Measurements from ENCODE around the gene GLRB.
"Not testable (repeated sequence)": the region's sequence is repeated elsewhere in the genome, so short reads cannot be mapped to it uniquely, and the experiment has no call there.

GLRB gene

GRCh38 chr4:157141976-157142375 is 66.0 kb downstream of the GLRB start:
- no peak for DNase-seq

GRCh38 chr4:157143369-157143768 is 67.4 kb downstream of the GLRB start:
- DNase-seq = no peak

GRCh38 chr4:157151711-157152110 is 75.8 kb downstream of the GLRB start:
- no peak for DNase-seq

GRCh38 chr4:157165935-157166610 is 90.1 kb downstream of the GLRB start:
- DNase-seq = no peak

- DNase-seq = no peak
These were observed 94.4 kb downstream of the GLRB start for GRCh38 chr4:157170321-157170720.

- DNase-seq = no peak
These were observed 96.1 kb downstream of the GLRB start for GRCh38 chr4:157172011-157172410.

GRCh38 chr4:157180268-157180667 is 104.3 kb downstream of the GLRB start:
- DNase-seq = not testable (repeated sequence)

- DNase-seq = no peak
These were observed 108.3 kb downstream of the GLRB start for GRCh38 chr4:157184300-157184699.

- no peak for DNase-seq
These were observed 109.4 kb downstream of the GLRB start for GRCh38 chr4:157185363-157185762.

GRCh38 chr4:157195374-157195773 is 119.4 kb downstream of the GLRB start:
- DNase-seq = no peak

GRCh38 chr4:157196046-157196445 is 120.1 kb downstream of the GLRB start:
- DNase-seq = no peak

- no peak for DNase-seq
These were observed 128.8 kb downstream of the GLRB start for GRCh38 chr4:157204634-157205244.

- DNase-seq = no peak
These were observed 141.8 kb downstream of the GLRB start for GRCh38 chr4:157217708-157218107.

GRCh38 chr4:157219711-157220370 is 143.9 kb downstream of the GLRB start:
- DNase-seq = no peak

- DNase-seq = peak; percentile 16
These were observed 144.5 kb downstream of the GLRB start, which contains the start of gene GRIA2 for GRCh38 chr4:157220371-157220881. TSS of gene GRIA2 (plus strand) at chr4:157220728. CDS start at chr4:157221043, 315 bp downstream.

GRCh38 chr4:157221426-157221894 is 145.5 kb downstream of the GLRB start:
- DNase-seq = no peak
